Glutamatergic neuron (in vitro differentiated cells): ENCODE data around the gene FBXO5. TPM values are rescaled to one million over a fixed set of nuclear protein-coding genes. Genes with fewer than 3 reads are reported as not detected.

ENCODE experiments used
- DNase-seq: peaks from one replicate; pipeline ENCODE4 v3.0.0; 2022
- H3K27ac Mint-ChIP-seq: one replicate; pipeline ENCODE4 v1.8.0; 2020; ENCODE audit warnings: mild to moderate bottlenecking, mixed read lengths, inconsistent platforms; ENCODE audit not compliant: unreplicated experiment
- H3K27me3 Mint-ChIP-seq: one replicate; pipeline ENCODE4 v1.8.0; 2020; ENCODE audit warnings: mild to moderate bottlenecking, moderate library complexity, mixed read lengths, inconsistent platforms; ENCODE audit not compliant: unreplicated experiment
- H3K36me3 Mint-ChIP-seq: one replicate; pipeline ENCODE4 v1.8.0; 2020; ENCODE audit warnings: mild to moderate bottlenecking, mixed read lengths, inconsistent platforms; ENCODE audit not compliant: unreplicated experiment
- H3K4me1 Mint-ChIP-seq: one replicate; pipeline ENCODE4 v1.8.0; 2020; ENCODE audit warnings: mild to moderate bottlenecking, low read depth, mixed read lengths, inconsistent platforms; ENCODE audit not compliant: unreplicated experiment
- H3K4me3 Mint-ChIP-seq: one replicate; pipeline ENCODE4 v1.8.0; 2020; ENCODE audit warnings: mild to moderate bottlenecking, mixed read lengths, inconsistent platforms; ENCODE audit not compliant: unreplicated experiment
- H3K9me3 Mint-ChIP-seq: one replicate; pipeline ENCODE4 v1.8.0; 2020; ENCODE audit warnings: mild to moderate bottlenecking, moderate library complexity, mixed read lengths, inconsistent platforms; ENCODE audit not compliant: unreplicated experiment
- CTCF ChIP-seq: fragments of 200-600 bp; sonication (generic); IDR thresholded peaks from one replicate; pipeline ENCODE4 v1.5.0; 2021; ENCODE audit not compliant: partially characterized antibody, unreplicated experiment
- total RNA-seq: library from RNA; stranded (reverse); fragmentation: NEBNext Ultra II Directional; extraction: Animal tissue kit (Norgen Biotek cat#: 25700); gene quantifications from one replicate; pipeline ENCODE4 v1.2.1, GENCODE V29; 2021; ENCODE audit not compliant: unreplicated experiment

The FBXO5 gene
- total RNA-seq, 1 donor from 2014 or later = 6.2 TPM

GRCh38 chr6:152950240-152950639 is 32.6 kb downstream of the FBXO5 start:
- H3K9me3 Mint-ChIP-seq = no peaks in the 10 kb centered on the region
- no peak for DNase-seq

GRCh38 chr6:152948150-152948768 is 34.6 kb downstream of the FBXO5 start:
- H3K27ac Mint-ChIP-seq = no peak overlapping the region
- no peaks in the 10 kb centered on the region for H3K36me3 Mint-ChIP-seq
- no peaks in the 10 kb centered on the region for H3K27me3 Mint-ChIP-seq
- H3K4me1 Mint-ChIP-seq = no peaks in the 10 kb centered on the region
- TF ChIP-seq CTCF = peak; percentile 76
- no peak for DNase-seq
- no peak overlapping the region for H3K4me3 Mint-ChIP-seq
- H3K9me3 Mint-ChIP-seq = no peaks in the 10 kb centered on the region

More at GRCh38 chr6:152950240-152950639, 32.6 kb downstream of the FBXO5 start:
- no peaks in the 10 kb centered on the region for H3K36me3 Mint-ChIP-seq
- H3K27ac Mint-ChIP-seq = no peak overlapping the region
- no peak overlapping the region for H3K4me3 Mint-ChIP-seq
- no peak for TF ChIP-seq CTCF
- no peaks in the 10 kb centered on the region for H3K27me3 Mint-ChIP-seq
- H3K4me1 Mint-ChIP-seq = no peaks in the 10 kb centered on the region

- Mint-ChIP-seq H3K27me3 (no peaks in the 10 kb centered on the region), H3K4me1 (no peaks in the 10 kb centered on the region), H3K9me3 (no peaks in the 10 kb centered on the region), H3K27ac (no peak overlapping the region), H3K36me3 (no peaks in the 10 kb centered on the region), H3K4me3 (no peak overlapping the region)
- no peak for DNase-seq
- TF ChIP-seq CTCF = no peak
Measured at GRCh38 chr6:152946995-152947394, 35.8 kb downstream of the FBXO5 start.

GRCh38 chr6:152946484-152946883 is 36.4 kb downstream of the FBXO5 start:
- Mint-ChIP-seq H3K27me3 (no peaks in the 10 kb centered on the region), H3K27ac (no peak overlapping the region), H3K36me3 (no peaks in the 10 kb centered on the region), H3K9me3 (no peaks in the 10 kb centered on the region), H3K4me3 (no peak overlapping the region), H3K4me1 (no peaks in the 10 kb centered on the region)
- TF ChIP-seq CTCF = no peak
- DNase-seq = no peak

- Mint-ChIP-seq H3K9me3 (no peaks in the 10 kb centered on the region), H3K27ac (no peak overlapping the region), H3K4me1 (no peaks in the 10 kb centered on the region), H3K36me3 (no peaks in the 10 kb centered on the region), H3K4me3 (no peak overlapping the region), H3K27me3 (no peaks in the 10 kb centered on the region)
- DNase-seq = no peak
- no peak for TF ChIP-seq CTCF
Measured at GRCh38 chr6:152943260-152943897, 39.5 kb downstream of the FBXO5 start.
